ENCODE results near the gene SLC5A12.

DNA sequence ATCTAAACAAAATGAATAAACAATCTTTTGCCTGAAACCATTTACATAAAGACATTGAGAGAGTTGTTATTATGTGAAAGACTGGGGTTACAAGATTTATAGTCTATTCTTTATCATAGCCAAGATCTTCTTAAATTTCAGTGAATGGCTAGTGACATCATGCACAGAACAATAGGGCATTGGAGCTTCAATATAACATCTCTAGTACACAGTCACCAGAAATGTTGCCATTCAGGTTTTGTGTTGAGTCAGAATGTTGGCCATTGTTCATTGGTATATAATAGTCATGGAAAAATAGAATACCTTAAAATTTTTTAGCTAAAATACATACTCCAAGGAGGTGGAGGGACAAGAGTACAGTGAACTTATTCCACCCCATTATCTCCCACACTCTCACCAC, 44.3 kb downstream of the SLC5A12 start:
- TF ChIP-seq, protein P1, sequence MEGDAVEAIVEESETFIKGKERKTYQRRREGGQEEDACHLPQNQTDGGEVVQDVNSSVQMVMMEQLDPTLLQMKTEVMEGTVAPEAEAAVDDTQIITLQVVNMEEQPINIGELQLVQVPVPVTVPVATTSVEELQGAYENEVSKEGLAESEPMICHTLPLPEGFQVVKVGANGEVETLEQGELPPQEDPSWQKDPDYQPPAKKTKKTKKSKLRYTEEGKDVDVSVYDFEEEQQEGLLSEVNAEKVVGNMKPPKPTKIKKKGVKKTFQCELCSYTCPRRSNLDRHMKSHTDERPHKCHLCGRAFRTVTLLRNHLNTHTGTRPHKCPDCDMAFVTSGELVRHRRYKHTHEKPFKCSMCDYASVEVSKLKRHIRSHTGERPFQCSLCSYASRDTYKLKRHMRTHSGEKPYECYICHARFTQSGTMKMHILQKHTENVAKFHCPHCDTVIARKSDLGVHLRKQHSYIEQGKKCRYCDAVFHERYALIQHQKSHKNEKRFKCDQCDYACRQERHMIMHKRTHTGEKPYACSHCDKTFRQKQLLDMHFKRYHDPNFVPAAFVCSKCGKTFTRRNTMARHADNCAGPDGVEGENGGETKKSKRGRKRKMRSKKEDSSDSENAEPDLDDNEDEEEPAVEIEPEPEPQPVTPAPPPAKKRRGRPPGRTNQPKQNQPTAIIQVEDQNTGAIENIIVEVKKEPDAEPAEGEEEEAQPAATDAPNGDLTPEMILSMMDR (conservative IDR thresholded peaks at IDR 0.05 in 1 of 2, IDR thresholded peaks at IDR 0.05 in 1 of 2; ENCODE audit: extremely low read depth in 1 of 2, insufficient read depth in 1 of 2, low read depth in 1 of 2, low read length in 2 of 2) = no peak
- TF ChIP-seq EZH2 (IDR thresholded peaks at IDR 0.05; ENCODE audit: borderline replicate concordance, low read length) = no peak
